ENCODE data around the gene TMEM150A. TPM values are rescaled to one million over a fixed set of nuclear protein-coding genes. Genes with fewer than 3 reads are reported as not detected.
"Not testable (repeated sequence)": the region's sequence is repeated elsewhere in the genome, so short reads cannot be mapped to it uniquely, and the experiment has no call there.

The TMEM150A gene
- total RNA-seq, 1 donor from 2014 or later = 5.8 TPM

GRCh38 chr2:85611705-85612587 is 9.4 kb upstream of the TMEM150A start, which contains the start of gene C2orf68:
C2orf68 (minus strand) TSS chr2:85612066; CDS start chr2:85611984, 82 bp downstream.
- DNase-seq (ENCODE audit: low read depth in 2 of 2) = peak; percentile 65 to 87

- DNase-seq (ENCODE audit: low read depth in 2 of 2) = no peak
These were observed 8.8 kb upstream of the TMEM150A start for GRCh38 chr2:85611217-85611704.

- no peak for DNase-seq (ENCODE audit: low read depth in 2 of 2)
These were observed 5.0 kb upstream of the TMEM150A start for GRCh38 chr2:85607268-85608215.

DNA sequence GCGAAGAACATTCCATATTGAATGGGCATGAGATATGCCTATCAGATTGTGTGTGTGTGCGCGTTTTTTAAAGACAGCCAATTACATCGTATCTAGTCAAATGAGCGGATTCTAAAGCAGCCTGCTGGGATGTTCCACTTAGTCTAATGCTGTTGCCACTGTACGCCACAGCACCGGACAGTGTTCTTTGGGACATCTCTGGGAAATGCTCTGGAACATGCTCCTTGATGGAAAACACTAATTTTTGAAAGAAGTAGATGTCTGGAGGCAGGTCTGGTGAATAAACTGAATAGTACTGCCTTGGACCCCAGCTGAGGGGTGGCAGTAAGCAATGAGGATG is 3.6 kb upstream of the TMEM150A start:
- DNase-seq (ENCODE audit: low read depth in 2 of 2) = no peak

GRCh38 chr2:85605406-85606115 is 3.1 kb upstream of the TMEM150A start:
- peak in 1 of 2 donors; percentile 68 for DNase-seq (ENCODE audit: low read depth in 2 of 2)

- DNase-seq (ENCODE audit: low read depth in 2 of 2) = no peak
These were observed 2.3 kb upstream of the TMEM150A start for GRCh38 chr2:85604568-85605339.

DNA sequence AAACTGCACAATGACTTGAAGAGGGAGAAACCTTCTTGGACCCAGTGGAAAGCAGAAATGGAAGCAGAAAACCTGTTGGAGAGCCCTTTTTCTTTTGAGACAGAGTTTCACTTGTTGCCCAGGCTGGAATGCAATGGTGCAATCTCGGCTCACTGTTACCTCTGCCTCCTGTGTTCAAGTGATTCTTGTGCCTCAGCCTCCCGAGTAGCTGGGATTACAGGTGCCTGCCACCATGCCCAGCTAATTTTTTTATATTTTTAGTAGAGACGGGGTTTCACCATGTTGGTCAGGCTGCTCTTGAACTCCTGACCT is 1.6 kb upstream of the TMEM150A start:
- not testable (repeated sequence) for DNase-seq (ENCODE audit: low read depth in 2 of 2)

- DNase-seq (ENCODE audit: low read depth in 2 of 2) = peak in 1 of 2 donors; percentile 59
These were observed 575 bp downstream of the TMEM150A start for GRCh38 chr2:85601771-85602475.

GRCh38 chr2:85600951-85601770 is 1.3 kb downstream of the TMEM150A start:
- DNase-seq (ENCODE audit: low read depth in 2 of 2) = no peak

- DNase-seq (ENCODE audit: low read depth in 2 of 2) = no peak
These were observed 2.3 kb downstream of the TMEM150A start for GRCh38 chr2:85600235-85600575.

- no peak for DNase-seq (ENCODE audit: low read depth in 2 of 2)
These were observed 2.8 kb downstream of the TMEM150A start for GRCh38 chr2:85599468-85600234.

DNA sequence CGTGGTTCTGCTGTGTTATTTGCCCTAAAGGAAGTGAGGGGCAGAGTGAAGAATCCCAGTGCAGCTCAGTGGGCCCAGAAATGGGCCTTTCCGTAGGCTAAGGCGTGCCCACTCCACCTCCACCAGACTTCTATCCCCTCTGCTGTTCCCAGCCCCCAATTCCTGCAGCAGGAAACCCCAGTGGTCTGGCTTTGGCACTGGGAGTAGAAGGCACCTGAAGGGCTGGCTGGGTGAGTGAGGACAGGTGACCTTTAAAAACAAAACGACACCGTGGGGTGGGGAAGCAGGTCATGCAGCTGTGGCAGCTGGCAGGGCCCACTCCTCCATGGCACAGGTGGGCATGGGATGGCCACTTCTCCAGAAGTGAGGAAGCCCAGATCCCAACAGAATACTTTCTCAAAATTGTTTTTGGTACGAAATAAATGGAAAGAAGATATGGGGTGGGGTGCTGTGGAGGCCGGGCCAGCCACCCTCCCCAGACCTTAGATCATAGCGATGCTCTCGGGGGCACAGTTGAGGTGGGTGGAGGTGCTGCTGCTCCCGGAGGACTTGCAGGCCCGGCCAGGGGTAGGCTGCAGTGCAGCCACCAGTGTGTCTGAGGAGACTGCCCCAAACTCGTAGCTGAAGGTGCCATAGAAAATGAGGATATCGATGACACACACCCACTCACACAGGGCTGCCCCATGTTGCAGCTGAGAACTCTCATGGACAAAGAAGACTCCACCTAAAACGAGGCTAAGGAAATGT is 3.7 kb downstream of the TMEM150A start:
- DNase-seq (ENCODE audit: low read depth in 2 of 2) = no peak

DNA sequence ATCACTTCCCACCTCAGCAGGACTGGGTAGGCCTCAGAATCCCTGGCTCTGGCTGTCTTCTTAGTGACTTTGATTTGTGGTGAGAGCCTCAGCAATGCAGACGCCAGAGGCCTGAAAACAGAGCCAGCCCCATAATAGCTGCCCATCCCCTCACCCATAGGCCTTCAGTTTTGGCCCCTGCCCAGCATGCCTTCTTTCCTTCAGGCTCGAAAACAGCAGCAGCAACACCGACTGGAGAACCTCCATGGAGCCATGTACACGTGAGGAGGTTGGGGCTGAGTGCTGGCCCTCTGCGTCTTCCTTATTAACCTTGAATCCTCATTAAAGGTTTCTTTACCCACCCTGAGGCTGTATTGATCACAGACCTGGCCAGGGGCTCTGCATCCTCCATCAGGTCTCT is 5.3 kb downstream of the TMEM150A start:
- DNase-seq (ENCODE audit: low read depth in 2 of 2) = no peak

- DNase-seq (ENCODE audit: low read depth in 2 of 2) = no peak
These were observed 5.9 kb downstream of the TMEM150A start for GRCh38 chr2:85596486-85597143.

GRCh38 chr2:85596026-85596333 is 6.5 kb downstream of the TMEM150A start:
- peak in 1 of 2 donors; percentile 60 for DNase-seq (ENCODE audit: low read depth in 2 of 2)

DNA sequence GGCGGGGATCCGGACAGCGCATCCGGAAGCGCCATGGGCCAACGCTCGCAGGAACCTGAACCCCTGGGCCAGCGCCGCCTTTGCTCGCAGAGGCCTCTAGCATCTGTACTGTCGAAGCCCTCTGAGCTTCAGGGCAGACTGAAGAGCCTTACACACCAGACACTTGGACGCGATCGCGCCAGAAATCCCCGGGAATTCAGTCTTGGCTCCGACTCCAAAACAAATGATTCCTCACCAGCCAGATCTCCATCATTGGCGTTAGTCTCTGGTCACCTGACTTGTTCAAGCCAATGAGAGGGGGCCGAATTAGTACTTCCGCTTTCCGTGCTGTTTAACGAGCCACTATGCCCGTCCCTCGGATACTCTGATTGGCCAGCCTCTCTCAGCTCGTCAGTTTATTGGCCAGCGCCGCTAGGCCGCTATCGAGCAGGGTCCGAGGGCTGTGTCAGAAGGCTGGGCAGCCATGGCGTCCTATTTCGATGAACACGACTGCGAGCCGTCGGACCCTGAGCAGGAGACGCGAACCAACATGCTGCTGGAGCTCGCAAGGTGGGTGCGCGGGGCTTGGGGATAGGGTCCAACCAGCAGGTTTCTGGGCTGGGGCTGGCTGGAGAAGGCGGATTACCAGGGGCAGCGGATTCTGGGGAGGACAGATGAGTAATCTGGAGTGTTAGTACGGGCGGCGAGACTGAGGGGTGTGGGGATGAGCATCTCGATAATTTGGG is 7.0 kb downstream of the TMEM150A start, which contains the start of gene RNF181:
RNF181 (plus strand) TSS at position 445 of the 725 bp plus-strand sequence; CDS start at position 464, 19 bp downstream.
- peak; percentile 97 to 99 for DNase-seq (ENCODE audit: low read depth in 2 of 2)

Data from dermis microvascular lymphatic vessel endothelial cell (primary cell).